T47D (cell line): ENCODE data around the gene LIN37.

Experiments used
- DNase-seq, 2 experiments: peaks; one replicate each; pipeline versions ENCODE4 v3.0.0 to v3.0.0-alpha.2; 2011 to 2012; ENCODE audit warnings: low read depth in 1 of 2, low spot score in 1 of 2
- JUND ChIP-seq: IDR thresholded peaks from 2 replicates; pipeline ENCODE4 v1.6.1; 2012; ENCODE audit warnings: low read depth
- in situ Hi-C: cut with HindIII; loops from 2 replicates; pipeline ENCODE4 v1.10.0; 2016; ENCODE audit warnings: low sequenced_read_pairs, low pct_unique_long_range_greater_than_20kb

The LIN37 gene

GRCh38 chr19:35780058-35780457, 31.7 kb downstream of the LIN37 start:
- no peak for DNase-seq

GRCh38 chr19:35780717-35781116, 32.3 kb downstream of the LIN37 start:
- in situ Hi-C loops = no loop called here
- no peak for DNase-seq
- TF ChIP-seq JUND = no peak

More at GRCh38 chr19:35780058-35780457, 31.7 kb downstream of the LIN37 start:
- no peak for TF ChIP-seq JUND
- in situ Hi-C loops = no loop called here

- no peak for DNase-seq
- in situ Hi-C loops = no loop called here
- TF ChIP-seq JUND = no peak
Observed at GRCh38 chr19:35781650-35782049, 33.3 kb downstream of the LIN37 start.

GRCh38 chr19:35782589-35782988, 34.2 kb downstream of the LIN37 start:
- no peak for TF ChIP-seq JUND
- in situ Hi-C loops = no loop called here
- no peak for DNase-seq

- in situ Hi-C loops = no loop called here
- no peak for DNase-seq
- TF ChIP-seq JUND = no peak
Observed at GRCh38 chr19:35783469-35784434, 35.4 kb downstream of the LIN37 start.

GRCh38 chr19:35784503-35785338, 36.3 kb downstream of the LIN37 start:
- DNase-seq = no peak
- TF ChIP-seq JUND = no peak
- in situ Hi-C loops = no loop called here

- DNase-seq = no peak
- TF ChIP-seq JUND = no peak
- in situ Hi-C loops = no loop called here
Observed at GRCh38 chr19:35785339-35785627, 36.9 kb downstream of the LIN37 start.

GRCh38 chr19:35786299-35787160, 38.2 kb downstream of the LIN37 start:
- no peak for TF ChIP-seq JUND
- no peak for DNase-seq
- in situ Hi-C loops = no loop called here

GRCh38 chr19:35787227-35787799, 38.9 kb downstream of the LIN37 start:
- TF ChIP-seq JUND = no peak
- no peak for DNase-seq
- in situ Hi-C loops = no loop called here

GRCh38 chr19:35788205-35788960, 40.0 kb downstream of the LIN37 start:
- no peak for DNase-seq
- in situ Hi-C loops = no loop called here
- TF ChIP-seq JUND = no peak

GRCh38 chr19:35789195-35789977, 41.0 kb downstream of the LIN37 start:
- in situ Hi-C loops = no loop called here
- no peak for DNase-seq
- TF ChIP-seq JUND = no peak
